BJ (cell line): Measurements from ENCODE around the gene C1S. TPM values are rescaled to one million over a fixed set of nuclear protein-coding genes. Genes with fewer than 3 reads are reported as not detected.

Experiments
- CTCF ChIA-PET: fragments of 350-600 bp; formaldehyde crosslinking; extraction: SDS; loops from one replicate; lab custom pipeline; 2021; ENCODE audit warnings: antibody characterized with exemption, inconsistent platforms; lab: Yijun Ruan, JAX
- POLR2A ChIA-PET: fragments of 300-600 bp; sonication (Branson Sonifier 250); formaldehyde crosslinking; extraction: SDS; loops from one replicate; lab custom pipeline; 2021; ENCODE audit warnings: antibody characterized with exemption; lab: Charles Lee
- DNase-seq: peaks from one replicate; pipeline ENCODE4 v3.0.0-alpha.2; 2011; ENCODE audit warnings: low read depth
- H3K27me3 ChIP-seq: 2 replicates; pipeline ENCODE4 v1.6.0; 2011; ENCODE audit warnings: low read length; ENCODE audit not compliant: control insufficient read depth, insufficient read depth
- H3K36me3 ChIP-seq: 2 replicates; pipeline ENCODE4 v1.5.1; 2011; ENCODE audit warnings: low read length; ENCODE audit not compliant: control insufficient read depth, insufficient read depth
- H3K4me3 ChIP-seq: 2 replicates; pipeline ENCODE4 v1.5.1; 2011; ENCODE audit warnings: low read depth, mild to moderate bottlenecking, control low read depth, low read length
- CTCF ChIP-seq: IDR thresholded peaks from 2 replicates; pipeline ENCODE4 v1.5.1; 2011; ENCODE audit warnings: low read depth, mild to moderate bottlenecking, control low read depth, inconsistent platforms, low read length, moderate library complexity; ENCODE audit not compliant: insufficient read depth
- polyA plus RNA-seq: library from polyadenylated mRNA; depleted of rRNA; stranded (reverse); fragments of >200 nt; gene quantifications from 2 replicates; pipeline ENCODE4 v1.2.3, GENCODE V29; 2011

The C1S gene
- polyA plus RNA-seq, 1 experiment = 341 TPM

DNA sequence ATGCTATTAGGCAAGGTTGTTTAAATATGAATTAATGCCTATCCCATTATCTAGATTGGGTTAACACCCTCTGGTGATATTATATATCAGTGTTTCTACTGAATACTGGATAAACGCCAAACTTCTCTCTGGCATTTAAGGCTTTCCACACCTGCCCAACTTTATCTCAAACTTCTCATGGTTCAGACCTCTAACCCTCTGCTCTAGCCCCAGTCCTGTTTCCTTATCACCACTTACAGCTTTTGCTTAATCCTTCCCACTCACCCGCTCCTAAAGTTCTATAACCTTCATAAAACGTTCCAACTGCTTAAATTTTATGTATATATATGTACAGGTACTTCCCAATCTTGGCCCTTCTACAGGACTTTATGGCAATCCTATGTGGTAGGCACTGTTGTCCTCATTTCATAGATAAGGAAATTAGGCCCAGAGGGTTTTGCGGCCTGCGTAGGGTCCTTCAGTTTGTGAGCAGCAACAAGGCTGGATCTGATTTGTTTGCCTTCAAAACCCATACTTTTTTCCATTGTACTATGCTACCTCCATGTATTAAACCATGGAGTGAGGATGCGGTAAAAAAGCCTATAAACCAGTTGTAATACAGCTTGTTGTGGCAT, 43.5 kb upstream of the C1S start:
- DNase-seq = no peak
- Histone ChIP-seq H3K27me3 (no peaks in the 10 kb centered on the region), H3K4me3 (no peak overlapping the region), H3K36me3 (peaks cover 1% of the 10 kb centered on the region)
- CTCF ChIA-PET = interaction anchor here (1.5 to 2.9 kb wide), 6 partner anchors 9 to 76 kb away, joined by 4 to 10 read pairs (median 6); partner anchors contain the start of genes C1R and C1S
- POLR2A ChIA-PET = no interaction called here
- no peak for TF ChIP-seq CTCF

- TF ChIP-seq CTCF = no peak
- H3K27me3 ChIP-seq = no peaks in the 10 kb centered on the region
- no peak for DNase-seq
- ChIA-PET CTCF (interaction anchor here (0.6 to 2.9 kb wide), 14 partner anchors 8 to 166 kb away, joined by 3 to 10 read pairs (median 5); partner anchors contain the start of genes C12orf57, C1R, C1S and RNU7-1), POLR2A (interaction anchor here (0.8 kb wide), 1 partner anchor 89 kb away, joined by 3 read pairs; no protein-coding TSS in a partner anchor)
- peak overlapping the region; percentile 76 for H3K4me3 ChIP-seq
- H3K36me3 ChIP-seq = no peaks in the 10 kb centered on the region
Observed at GRCh38 chr12:7017870-7018349, 42.6 kb upstream of the C1S start.

DNA sequence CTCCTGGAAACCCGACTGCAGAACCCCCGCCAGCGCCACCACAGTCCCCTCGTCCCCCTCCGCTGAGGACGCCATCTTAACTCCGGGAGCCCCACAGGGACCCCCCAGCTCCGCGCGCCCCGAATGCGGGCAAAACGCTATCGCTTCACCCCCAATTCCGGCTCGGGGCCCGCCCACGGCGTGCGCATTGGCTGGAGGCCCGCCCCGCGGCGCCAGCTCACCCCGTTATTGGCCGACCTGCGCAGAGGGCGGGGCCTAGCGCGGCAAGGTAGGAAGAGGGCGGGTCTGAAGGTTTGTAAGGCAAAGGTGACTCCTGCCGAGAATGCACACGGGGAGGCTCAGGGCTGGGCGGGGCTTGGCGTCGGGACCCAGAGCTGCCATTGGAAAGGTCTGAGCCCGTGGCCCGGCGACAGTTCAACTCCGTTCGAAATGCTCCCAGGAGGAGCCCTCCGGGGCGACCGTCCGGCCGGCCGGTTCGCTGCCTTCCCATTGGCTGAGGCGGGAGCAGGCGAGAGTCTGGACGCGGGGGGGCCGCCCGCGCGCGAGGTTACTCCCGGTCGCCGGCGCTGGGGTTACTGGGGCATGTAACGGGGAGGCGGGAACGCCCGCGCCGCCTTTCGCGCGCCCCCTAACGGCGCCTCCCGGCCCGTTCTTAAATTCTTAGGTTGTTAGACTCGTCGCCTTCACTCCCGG, 42.0 kb upstream of the C1S start, which contains the start of gene LPCAT3:
Gene LPCAT3, minus strand, starts transcription at position 127 of the 693 bp plus-strand sequence. Its CDS starts 52 bp downstream, at position 75.
- CTCF ChIA-PET = interaction anchor here (0.6 to 2.9 kb wide), 14 partner anchors 9 to 167 kb away, joined by 3 to 10 read pairs (median 5); partner anchors contain the start of genes C12orf57, C1R, C1S and RNU7-1
- POLR2A ChIA-PET = interaction anchor here (0.8 kb wide), 1 partner anchor 90 kb away, joined by 3 read pairs; no protein-coding TSS in a partner anchor
- TF ChIP-seq CTCF = peak; percentile 88
- peak; percentile 72 for DNase-seq
- no peaks in the 10 kb centered on the region for H3K27me3 ChIP-seq
- no peaks in the 10 kb centered on the region for H3K36me3 ChIP-seq
- H3K4me3 ChIP-seq = peak within 1 kb of the TSS; percentile 76

DNA sequence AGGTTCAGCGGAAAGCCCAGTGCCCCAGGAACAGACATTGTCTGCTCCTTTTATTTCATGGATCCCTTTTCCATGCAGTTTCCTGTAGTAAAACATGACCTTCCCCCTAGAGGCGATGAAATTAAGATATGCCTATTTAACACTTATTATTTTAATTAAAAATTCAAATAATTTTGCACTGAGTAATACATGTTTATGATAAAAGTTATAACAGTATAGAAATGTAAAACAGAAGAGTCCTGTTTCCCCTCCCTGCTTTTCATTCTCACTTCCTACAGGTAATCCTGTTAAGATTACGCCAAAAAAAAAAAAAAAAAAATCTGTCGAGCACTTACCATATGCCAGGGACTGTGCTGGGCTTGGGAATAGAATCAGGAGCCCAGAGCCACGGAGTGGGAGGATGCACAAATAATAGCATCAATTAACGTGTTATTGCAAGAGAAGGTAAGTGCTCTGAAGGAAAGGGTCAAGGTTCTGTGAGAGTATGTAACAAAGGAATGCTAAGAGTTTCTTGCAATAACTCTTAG, 41.4 kb upstream of the C1S start:
- no peak for TF ChIP-seq CTCF
- Histone ChIP-seq H3K36me3 (no peaks in the 10 kb centered on the region), H3K4me3 (peak overlapping the region; percentile 76), H3K27me3 (peaks cover 2% of the 10 kb centered on the region; the same call in 1 of the 2 replicates)
- CTCF ChIA-PET = interaction anchor here (1.0 to 2.2 kb wide), 2 partner anchors 9 to 42 kb away, joined by 3 to 7 read pairs; partner anchors contain the start of gene C1S
- no peak for DNase-seq
- POLR2A ChIA-PET = interaction anchor here (0.8 kb wide), 1 partner anchor 90 kb away, joined by 3 read pairs; no protein-coding TSS in a partner anchor
